Left ventricle myocardium inferior (tissue), 1 donor: ENCODE measurements around the gene GPR149. TPM values are rescaled to one million over a fixed set of nuclear protein-coding genes. Genes with fewer than 3 reads are reported as not detected.

Experiments
- DNase-seq: peaks from one replicate; pipeline ENCODE4 v3.0.0-alpha.2; 2020
- H3K27ac ChIP-seq: fragments of 200-600 bp; replicated peaks from 2 replicates; pipeline ENCODE4 v1.8.0; 2021
- H3K27me3 ChIP-seq: fragments of 200-600 bp; 2 replicates; pipeline ENCODE4 v1.8.0; 2021; ENCODE audit warnings: low read depth
- H3K36me3 ChIP-seq: fragments of 200-600 bp; 2 replicates; pipeline ENCODE4 v1.8.0; 2021
- H3K4me1 ChIP-seq: fragments of 200-600 bp; 2 replicates; pipeline ENCODE4 v1.8.0; 2021
- H3K4me3 ChIP-seq: fragments of 200-600 bp; 2 replicates; pipeline ENCODE4 v1.8.0; 2021; ENCODE audit warnings: mild to moderate bottlenecking, moderate library complexity
- H3K9me3 ChIP-seq: fragments of 200-600 bp; replicated peaks from 2 replicates; pipeline ENCODE4 v1.8.0; 2021
- intact Hi-C: fragments of 100-400 bp; cut with micrococcal nuclease; formaldehyde crosslinking; loops from one replicate; pipeline ENCODE4 v1.11.0; 2022
- total RNA-seq: library from RNA; stranded (reverse); fragmentation: NEBNext Ultra II Directional; extraction: Animal tissue kit (Norgen Biotek cat#: 25700); gene quantifications from one replicate; pipeline ENCODE4 v1.2.1, GENCODE V29; 2021
- TF ChIP-seq, protein P1 (sequence below): fragments of 200-600 bp; IDR thresholded peaks from 2 replicates; pipeline ENCODE4 v1.8.0; 2021; ENCODE audit warnings: antibody characterized with exemption, mild to moderate bottlenecking, borderline replicate concordance
- donor health status: DM: no; HTN: yes; CAD: no; lungs with severe emphysema.

GPR149 gene
- total RNA-seq, 1 donor from 2014 or later: not detected

GRCh38 chr3:154323891-154324738 lies 105.9 kb downstream of the GPR149 start, which contains the start of gene DHX36:
Gene DHX36 (minus strand): TSS chr3:154324487. CDS start chr3:154324416, 71 bp downstream.
- intact Hi-C loops: no loop called here
- TF ChIP-seq, protein P1, sequence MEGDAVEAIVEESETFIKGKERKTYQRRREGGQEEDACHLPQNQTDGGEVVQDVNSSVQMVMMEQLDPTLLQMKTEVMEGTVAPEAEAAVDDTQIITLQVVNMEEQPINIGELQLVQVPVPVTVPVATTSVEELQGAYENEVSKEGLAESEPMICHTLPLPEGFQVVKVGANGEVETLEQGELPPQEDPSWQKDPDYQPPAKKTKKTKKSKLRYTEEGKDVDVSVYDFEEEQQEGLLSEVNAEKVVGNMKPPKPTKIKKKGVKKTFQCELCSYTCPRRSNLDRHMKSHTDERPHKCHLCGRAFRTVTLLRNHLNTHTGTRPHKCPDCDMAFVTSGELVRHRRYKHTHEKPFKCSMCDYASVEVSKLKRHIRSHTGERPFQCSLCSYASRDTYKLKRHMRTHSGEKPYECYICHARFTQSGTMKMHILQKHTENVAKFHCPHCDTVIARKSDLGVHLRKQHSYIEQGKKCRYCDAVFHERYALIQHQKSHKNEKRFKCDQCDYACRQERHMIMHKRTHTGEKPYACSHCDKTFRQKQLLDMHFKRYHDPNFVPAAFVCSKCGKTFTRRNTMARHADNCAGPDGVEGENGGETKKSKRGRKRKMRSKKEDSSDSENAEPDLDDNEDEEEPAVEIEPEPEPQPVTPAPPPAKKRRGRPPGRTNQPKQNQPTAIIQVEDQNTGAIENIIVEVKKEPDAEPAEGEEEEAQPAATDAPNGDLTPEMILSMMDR: no peak
- DNase-seq: peak; percentile 88
- H3K9me3 ChIP-seq: no peaks in the 10 kb centered on the region
- H3K4me3 ChIP-seq: peak within 1 kb of the TSS; percentile 90
- peak within 1 kb of the TSS; percentile 90 for H3K27ac ChIP-seq
- H3K4me1 ChIP-seq: peaks cover 59% of the 10 kb centered on the region
- H3K27me3 ChIP-seq: no peaks in the 10 kb centered on the region
- H3K36me3 ChIP-seq: no peaks in the 10 kb centered on the region

- H3K27ac ChIP-seq: no peak overlapping the region
- TF ChIP-seq, protein P1: no peak
- DNase-seq: no peak
- H3K4me1 ChIP-seq: peaks cover 48% of the 10 kb centered on the region
- H3K36me3 ChIP-seq: peaks cover 31% of the 10 kb centered on the region
- no peak overlapping the region for H3K4me3 ChIP-seq
- no peaks in the 10 kb centered on the region for H3K27me3 ChIP-seq
- no peaks in the 10 kb centered on the region for H3K9me3 ChIP-seq
- intact Hi-C loops: no loop called here
These were observed 112.8 kb downstream of the GPR149 start for GRCh38 chr3:154316974-154317767.

- no peak overlapping the region for H3K27ac ChIP-seq
- DNase-seq: no peak
- H3K27me3 ChIP-seq: no peaks in the 10 kb centered on the region
- intact Hi-C loops: no loop called here
- H3K4me3 ChIP-seq: no peak overlapping the region
- TF ChIP-seq, protein P1: no peak
- peaks cover 18% of the 10 kb centered on the region for H3K4me1 ChIP-seq
- H3K9me3 ChIP-seq: no peaks in the 10 kb centered on the region
- H3K36me3 ChIP-seq: peaks cover 45% of the 10 kb centered on the region
These were observed 115.8 kb downstream of the GPR149 start for GRCh38 chr3:154314152-154314551.

DNA sequence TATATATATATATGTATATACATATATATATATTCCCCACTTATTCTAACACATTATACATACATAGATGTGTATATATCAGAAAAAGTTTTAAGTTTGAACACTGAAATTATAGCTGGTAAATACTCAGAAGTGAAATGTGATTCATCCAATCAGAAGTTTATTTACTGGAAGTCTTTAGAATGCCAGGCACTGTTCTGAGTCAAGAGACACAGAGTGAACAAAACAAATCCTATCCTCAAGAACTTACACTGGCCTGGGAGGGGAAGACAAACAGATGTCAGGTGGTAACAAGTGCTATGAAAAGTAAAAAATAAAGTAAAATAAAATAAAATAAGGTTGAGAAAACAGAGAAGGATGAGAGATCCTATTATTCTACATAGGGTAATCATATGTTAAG lies 119.2 kb downstream of the GPR149 start:
- Histone ChIP-seq H3K4me1 (no peaks in the 10 kb centered on the region), H3K36me3 (peaks cover 66% of the 10 kb centered on the region), H3K27me3 (no peaks in the 10 kb centered on the region), H3K9me3 (no peaks in the 10 kb centered on the region), H3K27ac (no peak overlapping the region), H3K4me3 (no peak overlapping the region)
- TF ChIP-seq, protein P1: no peak
- intact Hi-C loops: no loop called here
- no peak for DNase-seq

DNA sequence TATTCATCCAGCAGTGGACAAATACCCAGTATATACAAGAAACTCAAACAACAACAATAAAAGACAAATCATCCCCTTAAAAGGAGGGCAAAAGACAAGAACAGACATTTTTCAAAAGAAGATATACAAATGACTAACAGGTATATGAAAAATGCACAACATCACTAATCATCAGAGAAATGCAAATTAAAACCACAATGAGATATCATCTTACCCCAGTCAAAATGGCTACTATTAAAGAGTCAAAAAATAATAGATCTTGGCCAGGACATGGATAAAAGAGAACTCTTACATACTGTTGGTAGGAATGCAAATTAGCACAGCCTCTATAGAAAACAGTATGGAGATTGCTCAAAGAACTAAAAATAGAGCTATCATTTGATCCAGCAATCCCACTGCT lies 122.6 kb downstream of the GPR149 start:
- H3K36me3 ChIP-seq: peaks cover 70% of the 10 kb centered on the region
- no peak overlapping the region for H3K4me3 ChIP-seq
- intact Hi-C loops: no loop called here
- TF ChIP-seq, protein P1: no peak
- H3K9me3 ChIP-seq: no peaks in the 10 kb centered on the region
- DNase-seq: no peak
- no peak overlapping the region for H3K27ac ChIP-seq
- H3K4me1 ChIP-seq: no peaks in the 10 kb centered on the region
- no peaks in the 10 kb centered on the region for H3K27me3 ChIP-seq
